Mesenteric fat pad (tissue), 1 donor: ENCODE measurements around the gene BANP. TPM values are rescaled to one million over a fixed set of nuclear protein-coding genes. Genes with fewer than 3 reads are reported as not detected.

Experiments used
- DNase-seq: peaks from one replicate; pipeline ENCODE4 v3.0.0-alpha.2; 2020; ENCODE audit warnings: low spot score
- total RNA-seq: library from RNA; stranded (reverse); fragmentation: NEBNext Ultra II Directional; extraction: Animal tissue kit (Norgen Biotek cat#: 25700); gene quantifications from one replicate; pipeline ENCODE4 v1.2.1, GENCODE V29; 2021
- donor health status: DM: yes; HTN: yes; CAD: no.

Gene BANP
- total RNA-seq, 1 donor from 2014 or later = 28.8 TPM

- DNase-seq = no peak
These were observed 2.5 kb upstream of the BANP start for GRCh38 chr16:87948735-87949070.

- no peak for DNase-seq
These were observed 2.0 kb upstream of the BANP start for GRCh38 chr16:87949071-87949744.

GRCh38 chr16:87951552-87952538, 611 bp downstream of the BANP start:
- no peak for DNase-seq

GRCh38 chr16:87952751-87953150, 1.5 kb downstream of the BANP start:
- no peak for DNase-seq

- no peak for DNase-seq
These were observed 2.3 kb downstream of the BANP start for GRCh38 chr16:87953308-87954215.

- DNase-seq = no peak
These were observed 3.1 kb downstream of the BANP start for GRCh38 chr16:87954361-87954760.

- DNase-seq = no peak
These were observed 3.6 kb downstream of the BANP start for GRCh38 chr16:87954826-87955225.

- no peak for DNase-seq
These were observed 4.3 kb downstream of the BANP start for GRCh38 chr16:87955302-87956097.

GRCh38 chr16:87956098-87956364, 4.8 kb downstream of the BANP start:
- DNase-seq = no peak

- DNase-seq = no peak
These were observed 5.4 kb downstream of the BANP start for GRCh38 chr16:87956365-87957231.

- DNase-seq = no peak
These were observed 6.3 kb downstream of the BANP start for GRCh38 chr16:87957296-87958094.

GRCh38 chr16:87958632-87959031, 7.4 kb downstream of the BANP start:
- DNase-seq = no peak

GRCh38 chr16:87959391-87959990, 8.3 kb downstream of the BANP start:
- DNase-seq = no peak

- no peak for DNase-seq
These were observed 9.1 kb downstream of the BANP start for GRCh38 chr16:87960296-87960695.

- no peak for DNase-seq
These were observed 9.6 kb downstream of the BANP start for GRCh38 chr16:87960852-87961251.

GRCh38 chr16:87961623-87962022, 10.4 kb downstream of the BANP start:
- DNase-seq = no peak

GRCh38 chr16:87963400-87963799, 12.2 kb downstream of the BANP start:
- no peak for DNase-seq

- DNase-seq = no peak
These were observed 12.9 kb downstream of the BANP start for GRCh38 chr16:87964049-87964659.
